NCI-H187 treated with DMSO at 0.1 percent for 48 hours (cell line): ENCODE data around the gene ZNF823.
"Not testable (repeated sequence)": the region's sequence is repeated elsewhere in the genome, so short reads cannot be mapped to it uniquely, and the experiment has no call there.

Experiments used
- DNase-seq: peaks from one replicate; lab custom pipeline; 2025; lab: John Stamatoyannopoulos, UW

ZNF823 gene

DNA sequence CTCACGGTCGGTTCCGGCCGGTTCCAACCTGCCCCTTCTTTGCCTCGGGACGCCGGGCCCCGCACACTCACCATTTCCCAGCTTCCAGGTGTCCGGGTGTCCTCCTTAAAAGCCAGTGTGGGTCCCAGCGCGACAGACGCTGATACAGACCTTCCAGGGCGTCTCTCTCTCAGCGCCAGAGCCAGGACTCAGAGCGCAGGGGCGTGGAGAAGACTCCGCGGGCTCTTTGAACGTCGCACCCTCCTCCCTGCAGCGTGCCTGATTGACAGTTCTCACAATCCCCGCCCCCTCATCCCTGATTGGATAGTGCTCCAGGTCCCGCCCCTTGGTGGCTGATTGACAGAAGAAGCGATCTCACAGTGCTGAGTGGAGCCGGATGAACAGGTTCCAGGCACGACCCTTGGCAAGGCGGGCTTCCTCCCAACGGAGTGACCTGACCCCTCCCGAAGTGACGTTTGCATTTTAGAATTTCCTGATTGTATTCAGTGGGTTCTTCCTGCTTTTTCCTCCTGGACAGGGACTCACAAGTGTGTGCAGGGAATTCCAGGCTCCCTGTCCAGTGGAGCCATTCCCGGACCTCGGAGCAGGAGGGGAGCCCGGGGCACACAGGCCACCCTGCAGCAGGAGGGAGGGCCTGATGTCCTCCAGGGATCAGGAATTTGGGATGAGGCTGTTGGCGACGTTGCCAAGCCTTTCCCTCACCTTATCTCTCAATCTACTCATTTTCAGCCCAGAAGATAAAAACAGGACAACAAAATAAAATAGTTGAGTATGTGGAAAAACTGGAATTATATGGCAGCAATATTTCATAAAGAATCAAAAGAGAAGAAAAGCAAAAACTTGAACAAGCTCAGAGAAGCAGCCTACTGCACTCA is at the start of gene ZNF823:
Gene ZNF823 (minus strand): TSS at position 201 of the 875 bp plus-strand sequence. CDS start 127 bp downstream, at position 74.
- peak; percentile 61 for DNase-seq

DNA sequence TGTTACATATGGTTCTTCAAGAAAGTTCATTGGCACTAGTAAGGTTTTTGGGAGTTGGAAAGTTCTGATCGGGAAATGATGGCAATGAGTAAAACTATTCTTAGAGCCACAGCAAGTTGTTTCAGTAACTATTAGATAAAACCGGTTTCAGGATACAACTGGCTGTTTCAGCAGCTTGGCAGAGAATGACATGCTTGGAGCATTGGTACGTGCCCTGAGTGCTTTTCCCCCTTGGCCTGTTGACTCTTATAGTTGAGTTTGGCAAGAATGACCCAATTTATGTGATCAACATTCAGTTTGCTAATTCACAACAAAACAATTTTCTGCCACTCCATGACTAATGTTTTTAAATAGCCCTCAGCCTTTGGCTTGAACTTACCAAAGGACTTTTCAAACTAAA is 48.8 kb upstream of the ZNF823 start:
- no peak for DNase-seq

- no peak for DNase-seq
These were observed 45.6 kb upstream of the ZNF823 start for GRCh38 chr19:11784356-11784755.

- no peak for DNase-seq
These were observed 45.0 kb upstream of the ZNF823 start for GRCh38 chr19:11783767-11784166.

DNA sequence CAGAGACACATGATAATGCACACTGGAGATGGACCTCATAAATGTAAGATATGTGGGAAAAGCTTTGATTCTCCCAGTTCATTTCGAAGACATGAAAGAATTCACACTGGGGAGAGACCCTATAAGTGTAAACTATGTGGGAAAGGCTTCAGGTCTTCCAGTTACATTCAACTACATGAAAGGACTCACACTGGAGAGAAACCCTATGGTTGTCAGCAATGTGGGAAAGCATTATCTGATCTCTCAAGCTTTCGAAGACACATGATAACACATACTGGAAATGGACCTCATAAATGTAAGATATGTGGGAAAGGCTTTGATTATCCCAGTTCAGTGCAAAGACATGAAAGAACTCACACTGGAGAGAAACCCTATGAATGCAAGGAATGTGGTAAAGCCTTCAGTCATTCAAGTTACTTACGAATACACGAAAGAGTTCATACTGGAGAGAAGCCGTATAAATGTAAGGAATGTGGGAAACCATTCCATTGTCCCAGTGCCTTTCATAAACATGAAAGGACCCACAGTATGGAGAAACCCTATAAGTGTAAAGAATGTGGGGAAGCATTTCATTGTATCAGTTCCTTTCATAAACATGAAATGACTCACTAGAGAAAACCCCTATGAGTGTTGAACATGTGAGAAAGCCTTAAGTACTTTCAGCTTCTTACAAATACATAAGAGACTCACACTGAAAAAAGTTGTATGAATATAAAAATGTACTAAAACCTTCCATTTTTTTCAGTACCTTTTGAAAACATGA is 42.7 kb upstream of the ZNF823 start:
- no peak for DNase-seq

- DNase-seq: no peak
These were observed 41.8 kb upstream of the ZNF823 start for GRCh38 chr19:11780431-11781020.

DNA sequence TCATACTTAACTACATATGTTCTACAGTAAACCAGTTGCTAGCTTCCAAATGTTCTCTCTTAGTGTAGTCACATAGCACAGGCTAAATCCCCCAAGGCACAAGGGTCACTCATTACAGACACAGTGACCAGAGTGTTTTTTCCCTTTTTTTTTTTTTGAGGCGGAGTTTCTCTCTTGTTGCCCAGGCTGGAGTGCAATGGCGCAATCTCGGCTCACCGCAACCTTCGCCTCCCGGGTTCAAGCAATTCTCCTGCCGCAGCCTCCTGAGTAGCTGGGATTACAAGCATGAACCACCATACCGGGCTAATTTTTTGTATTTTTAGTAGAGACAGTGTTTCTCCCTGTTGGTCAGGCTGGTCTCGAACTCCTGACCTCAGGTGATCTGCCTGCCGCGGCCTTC is 37.9 kb upstream of the ZNF823 start:
- not testable (repeated sequence) for DNase-seq

- DNase-seq: not testable (repeated sequence)
These were observed 32.8 kb upstream of the ZNF823 start for GRCh38 chr19:11771520-11771919.

GRCh38 chr19:11769995-11770394 is 31.2 kb upstream of the ZNF823 start:
- DNase-seq: no peak

GRCh38 chr19:11767633-11768133 is 28.9 kb upstream of the ZNF823 start:
- no peak for DNase-seq

- DNase-seq: peak; percentile 33
These were observed 28.1 kb upstream of the ZNF823 start, which contains the start of gene ZNF441 for GRCh38 chr19:11766597-11767591. TSS of gene ZNF441 (plus strand) at chr19:11767000. CDS start at chr19:11767194, 194 bp downstream.

- no peak for DNase-seq
These were observed 24.9 kb upstream of the ZNF823 start for GRCh38 chr19:11763611-11764010.

GRCh38 chr19:11763117-11763516 is 24.4 kb upstream of the ZNF823 start:
- no peak for DNase-seq

DNA sequence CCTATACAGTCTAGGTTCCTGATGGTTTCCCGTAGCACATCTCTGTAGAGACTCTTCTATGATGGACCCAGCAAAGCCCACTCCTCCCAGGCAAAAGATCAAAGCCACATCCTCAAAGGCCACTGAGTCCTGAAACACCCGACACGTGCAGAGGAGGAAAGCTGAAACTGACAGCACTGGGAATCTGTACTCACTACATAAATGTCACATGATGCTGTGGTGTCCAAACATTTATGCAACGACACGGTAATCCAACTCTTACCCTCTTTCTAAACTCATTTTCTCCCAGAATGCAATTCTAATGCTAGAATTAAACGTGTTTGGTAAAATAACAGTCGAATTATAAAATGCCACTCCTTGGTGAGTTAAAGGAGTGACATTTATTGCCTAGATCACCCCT is 21.1 kb upstream of the ZNF823 start:
- no peak for DNase-seq

GRCh38 chr19:11756965-11757364 is 18.2 kb upstream of the ZNF823 start:
- no peak for DNase-seq

GRCh38 chr19:11754663-11755062 is 15.9 kb upstream of the ZNF823 start:
- DNase-seq: no peak

GRCh38 chr19:11752244-11752736 is 13.5 kb upstream of the ZNF823 start:
- DNase-seq: no peak

GRCh38 chr19:11749751-11750150 is 11.0 kb upstream of the ZNF823 start:
- no peak for DNase-seq

- DNase-seq: no peak
These were observed 8.5 kb upstream of the ZNF823 start for GRCh38 chr19:11747277-11747676.

DNA sequence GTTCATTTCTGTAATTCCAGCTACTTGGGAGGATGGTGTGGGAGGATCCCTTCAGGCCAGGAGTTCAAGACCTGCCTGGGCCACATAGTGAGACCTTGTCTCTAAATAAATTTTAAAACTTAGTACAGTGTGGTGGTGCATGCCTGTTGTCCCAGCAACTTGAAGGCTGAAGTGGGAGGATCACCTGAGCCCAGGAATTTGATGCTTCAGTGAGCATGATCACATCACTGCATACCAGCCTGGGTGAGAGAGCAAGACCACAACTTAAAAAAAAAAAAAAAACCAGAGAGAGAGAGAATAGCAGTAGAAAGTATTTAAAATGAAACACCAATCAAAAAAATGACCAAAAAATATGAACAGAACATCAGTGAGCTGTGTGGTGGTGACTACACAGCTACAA is 7.1 kb upstream of the ZNF823 start:
- DNase-seq: no peak
